MG63 (cell line): ENCODE results near the gene DHRS4. TPM values are rescaled to one million over a fixed set of nuclear protein-coding genes. Genes with fewer than 3 reads are reported as not detected.
"Not testable (repeated sequence)": the region's sequence is repeated elsewhere in the genome, so short reads cannot be mapped to it uniquely, and the experiment has no call there.

Experiments
- DNase-seq: peaks from one replicate; pipeline ENCODE4 v3.0.0-alpha.2; 2020
- H3K27me3 ChIP-seq: fragments of 250-450 bp; sonication (Bioruptor Pico); 2 replicates; pipeline ENCODE4 v1.5.1; 2020; ENCODE audit warnings: mild to moderate bottlenecking, moderate library complexity
- H3K36me3 ChIP-seq: fragments of 250-450 bp; sonication (Bioruptor Pico); 2 replicates; pipeline ENCODE4 v1.5.1; 2020; ENCODE audit warnings: mild to moderate bottlenecking, moderate library complexity
- H3K4me3 ChIP-seq: fragments of 250-450 bp; sonication (Bioruptor Pico); 2 replicates; pipeline ENCODE4 v1.5.1; 2020; ENCODE audit warnings: mild to moderate bottlenecking, moderate library complexity
- H3K9me3 ChIP-seq: fragments of 250-450 bp; sonication (Bioruptor Pico); 2 replicates; pipeline ENCODE4 v1.5.1; 2020; ENCODE audit warnings: mild to moderate bottlenecking, moderate library complexity
- total RNA-seq: library from RNA; depleted of rRNA; stranded (reverse); fragments of >200 nt; shearing (Covaris generic); gene quantifications from 2 replicates; pipeline ENCODE4 v1.2.3, GENCODE V29; 2014; ENCODE audit warnings: low replicate concordance

DHRS4 gene
- total RNA-seq, 1 experiment from 2014 or later = 32.4 TPM

DNA sequence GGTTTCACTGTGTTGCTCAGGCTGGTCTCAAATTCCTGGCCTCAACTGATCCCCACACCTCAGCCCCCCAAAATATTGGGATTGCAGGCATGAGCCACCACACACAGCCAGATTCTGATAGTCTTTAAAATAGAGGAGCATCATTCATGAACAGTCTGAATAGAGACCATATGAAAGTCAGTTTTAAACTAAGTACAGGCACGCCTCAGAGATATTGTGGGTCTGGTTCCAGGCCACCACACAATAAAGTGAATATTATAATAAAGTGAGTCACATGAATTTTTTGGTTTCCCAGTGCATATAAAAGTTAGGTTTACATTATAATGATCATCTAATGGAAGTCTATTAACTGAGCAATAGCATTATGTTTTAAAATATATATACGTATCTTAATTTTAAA is 8.1 kb downstream of the DHRS4 start:
- not testable (repeated sequence) for H3K36me3 ChIP-seq, H3K9me3 ChIP-seq, DNase-seq, H3K4me3 ChIP-seq, H3K27me3 ChIP-seq

DNA sequence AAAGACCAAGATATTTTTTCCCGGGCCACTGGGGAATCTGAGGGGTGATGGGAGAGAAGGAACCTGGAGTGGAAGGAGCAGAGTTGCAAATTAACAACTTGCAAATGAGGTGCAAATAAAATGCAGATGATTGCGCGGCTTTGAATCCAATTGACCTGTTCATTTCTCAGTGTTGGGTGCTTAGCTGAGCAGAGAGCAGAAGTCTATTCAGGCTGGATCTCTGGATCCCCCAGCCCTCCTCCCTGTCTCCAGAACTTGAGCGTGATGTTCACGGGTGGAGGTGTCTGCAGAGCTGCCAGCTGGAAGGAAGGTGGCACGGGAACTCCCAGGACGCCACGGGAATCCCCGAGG is 15.5 kb downstream of the DHRS4 start:
- H3K36me3 ChIP-seq, H3K9me3 ChIP-seq, H3K27me3 ChIP-seq, H3K4me3 ChIP-seq, DNase-seq: not testable (repeated sequence)

DNA sequence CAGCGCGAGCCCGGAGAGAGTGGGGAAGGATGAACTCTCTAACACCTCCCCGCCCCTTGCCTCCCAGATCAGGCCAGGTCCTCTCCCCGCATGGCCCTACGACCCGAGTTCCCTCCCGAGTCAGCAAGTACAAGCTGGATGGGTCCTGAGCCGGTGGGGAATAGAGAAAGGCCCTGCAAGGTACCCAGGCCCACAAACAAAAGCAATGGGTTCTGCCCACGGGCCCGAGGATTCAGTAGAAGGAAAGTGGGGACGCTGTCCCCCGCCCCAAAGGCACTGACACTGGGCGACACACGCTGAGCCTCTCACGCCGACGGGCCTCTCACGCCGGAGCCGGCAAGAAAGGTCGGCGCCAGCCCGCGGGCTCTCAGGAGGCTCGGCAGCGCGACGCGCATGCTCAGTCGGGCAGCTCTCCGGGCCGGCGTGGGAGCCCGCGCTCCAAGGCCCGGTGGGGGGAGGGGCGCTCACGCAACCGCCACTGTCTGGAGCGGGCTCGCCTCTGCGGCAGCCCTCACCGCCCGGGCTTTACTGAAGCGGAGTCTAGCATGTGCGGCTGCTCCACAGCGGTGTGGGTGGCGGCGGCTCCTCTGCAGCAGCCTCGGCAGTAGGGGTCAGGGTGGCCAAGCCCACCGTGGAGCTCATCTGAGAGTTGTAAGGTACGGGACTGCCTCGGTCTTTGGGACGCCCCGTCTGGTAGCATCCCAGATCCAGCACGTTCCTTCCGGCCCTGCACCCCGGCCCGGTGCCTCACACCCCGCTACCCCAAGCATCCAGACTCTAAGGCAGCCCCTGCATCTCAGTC is 16.1 kb downstream of the DHRS4 start:
- H3K27me3 ChIP-seq, H3K4me3 ChIP-seq, DNase-seq, H3K36me3 ChIP-seq, H3K9me3 ChIP-seq: not testable (repeated sequence)

DNA sequence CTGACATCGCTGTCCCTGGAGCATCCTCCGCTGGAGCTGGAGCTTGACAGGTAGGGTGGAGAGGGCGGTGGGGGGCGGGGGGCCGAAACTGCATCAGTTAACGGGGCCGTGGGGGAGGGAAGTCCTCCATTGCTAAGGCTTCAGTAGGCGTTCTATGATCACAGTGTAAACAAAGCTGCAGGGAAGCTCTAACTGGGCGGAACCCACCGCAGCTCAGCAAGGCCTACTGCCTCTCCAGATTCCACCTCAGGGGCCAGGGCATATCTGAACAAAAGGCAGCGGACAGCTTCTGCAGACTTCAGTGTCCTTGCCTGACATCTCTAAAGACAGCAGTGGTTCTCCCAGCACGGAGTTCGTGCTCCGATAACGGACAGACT is 16.7 kb downstream of the DHRS4 start:
- DNase-seq, H3K4me3 ChIP-seq, H3K9me3 ChIP-seq, H3K27me3 ChIP-seq, H3K36me3 ChIP-seq: not testable (repeated sequence)

DNA sequence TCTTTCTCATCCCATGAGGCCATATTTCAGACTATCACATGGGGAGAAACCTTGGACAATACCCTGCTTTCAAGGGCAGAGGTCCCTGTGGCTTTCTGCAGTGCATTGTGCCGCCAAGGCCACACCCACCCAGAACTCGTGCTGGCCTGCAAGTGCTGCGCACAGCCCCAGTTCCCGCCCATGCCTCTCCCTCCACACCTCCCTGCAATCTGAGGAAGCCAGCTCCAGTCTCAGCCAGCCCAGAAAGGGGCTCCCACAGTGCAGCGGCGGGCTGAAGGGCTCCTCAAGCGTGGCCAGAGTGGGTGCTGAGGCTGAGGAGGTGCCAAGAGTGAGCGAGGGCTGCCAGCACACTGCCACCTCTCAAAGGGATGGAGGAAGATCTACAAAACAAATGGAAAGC is 19.6 kb downstream of the DHRS4 start:
- H3K36me3 ChIP-seq, H3K27me3 ChIP-seq, H3K9me3 ChIP-seq, DNase-seq, H3K4me3 ChIP-seq: not testable (repeated sequence)

DNA sequence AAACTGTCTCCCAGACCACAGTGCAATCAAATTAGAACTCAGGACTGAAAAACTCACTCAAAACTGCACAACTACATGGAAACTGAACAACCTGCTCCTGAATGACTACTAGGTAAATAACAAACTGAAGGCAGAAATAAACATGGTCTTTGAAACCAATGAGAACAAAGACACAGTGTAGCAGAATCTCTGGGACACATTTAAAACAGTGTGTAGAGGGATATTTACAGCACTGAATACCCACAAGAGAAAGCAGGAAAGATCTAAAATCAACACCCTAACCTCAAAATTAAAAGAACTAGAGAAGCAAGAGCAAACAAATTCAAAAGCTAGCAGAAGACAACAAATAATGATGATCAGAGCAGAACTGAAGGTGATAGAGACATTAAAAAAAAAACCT is 20.5 kb downstream of the DHRS4 start:
- not testable (repeated sequence) for H3K27me3 ChIP-seq, H3K4me3 ChIP-seq, H3K36me3 ChIP-seq, H3K9me3 ChIP-seq, DNase-seq

DNA sequence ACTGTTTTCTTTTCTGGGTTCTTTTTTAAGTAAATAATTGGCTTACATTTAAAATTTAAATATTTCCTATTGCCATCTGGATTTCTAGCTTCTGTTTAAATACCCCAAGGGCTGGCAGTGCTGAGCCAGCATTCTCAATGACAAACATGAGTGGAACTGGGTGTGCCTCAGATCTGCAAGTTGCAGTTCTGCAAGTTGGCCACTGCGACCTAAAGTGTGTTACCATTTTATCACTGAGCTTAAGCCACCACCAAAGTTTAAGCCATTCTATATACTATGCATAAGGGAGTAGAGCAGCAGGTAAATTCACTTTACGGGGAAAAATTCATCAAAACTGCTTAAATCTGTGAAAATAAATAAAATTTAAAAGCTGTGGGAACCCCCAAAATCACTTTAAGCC is 23.6 kb downstream of the DHRS4 start:
- DNase-seq, H3K9me3 ChIP-seq, H3K27me3 ChIP-seq, H3K36me3 ChIP-seq, H3K4me3 ChIP-seq: not testable (repeated sequence)

DNA sequence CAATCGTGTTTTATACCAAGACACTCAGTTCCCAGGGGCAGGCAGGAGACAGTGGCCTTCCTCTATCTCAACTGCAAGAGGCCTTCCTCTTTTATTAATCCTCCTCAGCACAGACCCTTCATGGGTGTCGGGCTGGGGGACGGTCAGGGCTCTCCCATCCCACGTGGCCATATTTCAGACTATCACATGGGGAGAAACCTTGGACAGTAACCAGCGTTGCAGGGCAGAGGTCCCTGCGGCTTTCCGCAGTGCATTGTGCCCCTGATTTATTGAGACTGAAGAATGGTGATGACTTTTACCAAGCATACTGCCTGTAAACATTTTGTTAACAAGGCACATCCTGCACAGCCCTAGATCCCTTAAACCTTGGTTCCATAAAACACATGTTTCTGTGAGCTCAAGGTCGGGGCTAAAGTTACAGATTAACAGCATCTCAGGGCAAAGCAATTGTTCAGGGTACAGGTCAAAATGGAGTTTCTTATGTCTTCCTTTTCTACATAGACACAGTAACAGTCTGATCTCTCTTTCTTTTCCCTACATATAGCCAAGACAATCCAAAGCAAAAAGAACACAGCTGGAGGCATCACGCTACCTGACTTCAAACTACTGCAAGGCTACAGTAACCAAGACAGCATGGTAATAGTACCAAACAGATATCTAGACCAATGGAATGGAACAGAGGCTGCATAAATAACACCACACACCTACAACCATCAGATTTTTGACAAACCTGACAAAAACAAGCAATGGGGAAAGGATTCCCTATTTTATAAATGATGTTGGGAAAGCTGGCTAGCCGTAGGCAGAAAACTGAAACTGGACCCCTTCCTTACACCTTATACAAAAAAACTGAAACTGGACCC is 28.6 kb downstream of the DHRS4 start:
- H3K9me3 ChIP-seq, H3K27me3 ChIP-seq, H3K4me3 ChIP-seq, H3K36me3 ChIP-seq, DNase-seq: not testable (repeated sequence)

DNA sequence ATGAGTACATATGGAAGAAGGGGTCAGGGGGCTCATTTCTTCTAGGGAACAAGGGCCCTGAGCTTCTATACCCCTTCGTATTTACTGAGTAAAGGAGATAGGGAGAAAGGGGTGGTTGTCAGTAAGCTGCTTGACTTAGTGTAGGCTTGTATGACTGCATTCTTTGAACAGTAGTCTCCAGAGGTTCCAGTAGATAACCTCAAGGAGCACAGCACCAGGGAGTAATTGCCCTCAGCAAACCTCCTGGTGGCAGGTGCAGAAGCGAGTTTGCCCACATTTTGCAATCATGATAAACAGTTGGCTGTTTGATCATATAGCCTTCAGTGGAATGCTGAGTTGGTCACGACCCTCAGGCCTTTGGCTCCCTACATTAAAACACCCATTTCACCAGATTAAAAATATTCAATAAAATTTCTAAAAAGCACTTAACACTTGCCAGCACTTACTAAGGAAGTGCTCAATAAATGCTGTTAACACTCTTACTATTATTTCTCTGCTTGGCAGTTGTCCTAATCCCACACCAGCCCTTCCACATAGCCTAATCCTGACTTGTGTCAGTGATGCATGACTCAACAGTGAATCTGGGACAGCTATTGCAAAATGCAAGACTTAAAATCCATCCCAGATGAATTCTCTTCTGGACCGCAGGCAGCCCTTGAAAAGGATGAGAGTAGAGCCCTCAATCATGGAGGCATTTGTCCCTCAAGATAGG is 31.5 kb downstream of the DHRS4 start:
- no peak overlapping the region for H3K4me3 ChIP-seq
- H3K36me3 ChIP-seq = no peaks in the 10 kb centered on the region
- H3K9me3 ChIP-seq = no peaks in the 10 kb centered on the region
- peak; percentile 50 for DNase-seq
- H3K27me3 ChIP-seq = no peaks in the 10 kb centered on the region

DNA sequence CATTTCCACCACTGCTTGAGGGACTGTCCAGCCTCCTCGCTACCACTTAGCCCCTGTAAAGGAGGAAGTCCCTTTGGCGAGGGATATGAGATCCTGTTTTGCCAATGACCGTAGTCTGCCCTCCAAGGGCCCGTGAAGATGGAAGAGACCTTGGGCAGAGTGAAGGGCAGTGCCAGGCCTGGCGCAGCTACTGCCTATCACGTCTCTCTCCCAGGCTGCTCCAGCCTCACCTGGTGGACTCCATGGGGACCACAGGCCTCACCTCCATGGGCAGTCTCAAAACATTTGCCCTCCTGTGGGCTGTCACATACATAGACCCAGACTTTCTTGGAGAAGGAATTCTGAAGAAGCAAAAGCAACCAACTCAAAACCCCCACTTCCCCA is 34.6 kb downstream of the DHRS4 start:
- not testable (repeated sequence) for H3K27me3 ChIP-seq, H3K9me3 ChIP-seq, H3K36me3 ChIP-seq, DNase-seq
- H3K4me3 ChIP-seq = peak overlapping the region; percentile 52

DNA sequence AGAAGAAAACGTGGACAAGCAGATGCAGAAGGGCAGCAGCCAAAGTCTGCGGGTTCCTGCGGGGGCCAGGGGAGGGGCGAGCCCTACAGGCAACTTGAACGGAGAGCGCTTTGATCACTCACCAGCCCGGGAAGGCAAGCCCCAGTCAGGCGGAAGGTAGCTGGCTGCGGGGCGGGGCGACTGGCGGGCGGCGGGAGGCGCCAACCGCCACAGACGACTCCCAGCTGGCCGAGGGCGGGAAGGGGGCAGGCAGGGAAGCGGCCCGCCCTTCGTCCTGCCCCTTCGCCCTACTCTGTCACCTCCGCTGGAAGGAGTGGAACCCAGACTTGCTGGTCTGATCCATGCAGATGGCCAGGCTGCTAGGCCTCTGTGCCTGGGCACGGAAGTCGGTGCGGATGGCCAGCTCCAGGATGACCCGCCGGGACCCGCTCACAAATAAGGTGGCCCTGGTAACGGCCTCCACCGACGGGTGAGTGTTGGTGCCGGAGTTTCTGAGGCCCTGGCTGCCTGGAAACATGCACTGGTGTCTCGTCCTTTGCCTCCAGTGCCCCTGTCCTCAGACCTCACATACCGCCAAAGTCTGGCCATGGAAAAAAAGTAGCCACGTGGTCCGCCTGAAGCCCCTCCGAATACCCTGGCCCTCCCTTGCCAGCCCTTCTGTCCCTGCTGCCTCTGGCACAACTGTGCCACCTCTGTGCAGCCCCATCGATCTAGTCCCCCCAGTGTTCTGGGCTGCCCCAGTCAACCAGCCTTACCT is 35.2 kb downstream of the DHRS4 start, which contains the start of gene DHRS4L2:
Gene DHRS4L2, plus strand, starts transcription at position 323 of the 757 bp plus-strand sequence. Its CDS starts 19 bp downstream, at position 342.
- peak within 1 kb of the TSS; percentile 52 for H3K4me3 ChIP-seq
- not testable (repeated sequence) for H3K27me3 ChIP-seq, H3K36me3 ChIP-seq, H3K9me3 ChIP-seq
- DNase-seq = peak; percentile 87

DNA sequence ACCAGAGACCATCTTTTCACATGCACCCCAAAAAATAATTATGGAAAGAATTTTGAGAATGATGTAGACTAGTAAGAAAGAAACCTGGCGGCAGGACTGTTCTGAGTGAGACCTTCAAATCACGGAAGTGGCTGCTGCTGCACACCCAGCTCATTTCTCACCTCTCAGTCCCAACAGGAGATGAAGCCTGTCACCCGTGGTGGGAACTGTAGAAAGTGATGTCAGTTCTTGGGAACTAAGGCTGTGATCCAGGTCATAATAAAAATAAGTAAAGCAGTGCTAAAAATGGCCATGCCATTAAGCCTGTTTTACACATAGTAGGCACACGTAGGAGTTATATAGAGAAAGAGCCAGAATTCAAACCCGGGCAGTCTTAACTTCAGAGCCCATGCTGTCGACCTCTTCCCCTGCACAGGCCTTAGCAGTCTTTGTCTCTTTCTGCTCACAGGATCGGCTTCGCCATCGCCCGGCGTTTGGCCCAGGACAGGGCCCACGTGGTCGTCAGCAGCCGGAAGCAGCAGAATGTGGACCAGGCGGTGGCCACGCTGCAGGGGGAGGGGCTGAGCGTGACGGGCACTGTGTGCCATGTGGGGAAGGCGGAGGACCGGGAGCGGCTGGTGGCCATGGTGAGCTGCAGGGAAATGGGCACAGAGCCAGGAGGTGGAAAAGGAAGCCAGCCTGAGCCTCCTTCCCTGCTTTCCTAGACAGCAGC is 36.3 kb downstream of the DHRS4 start:
- H3K36me3 ChIP-seq, H3K9me3 ChIP-seq, DNase-seq, H3K4me3 ChIP-seq, H3K27me3 ChIP-seq: not testable (repeated sequence)

DNA sequence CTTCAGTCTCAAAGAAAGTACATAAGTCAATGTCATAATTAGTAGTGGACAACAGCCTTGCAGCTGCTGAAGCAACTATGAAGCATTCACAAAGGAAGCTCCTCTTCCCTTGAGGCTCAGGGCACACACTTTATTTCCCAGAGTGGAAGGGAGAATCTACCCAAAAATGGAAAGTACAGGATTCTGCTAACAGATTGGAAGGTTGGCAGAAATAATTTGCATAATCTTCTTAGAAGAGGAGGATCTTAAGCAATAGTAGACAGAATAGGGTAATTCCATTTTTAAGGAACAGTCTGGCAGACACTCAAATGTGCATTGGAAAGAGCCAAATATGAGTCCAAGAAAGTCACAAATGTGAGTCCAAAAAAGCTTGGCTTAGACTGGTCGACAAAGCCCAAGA is 37.4 kb downstream of the DHRS4 start:
- not testable (repeated sequence) for H3K27me3 ChIP-seq, H3K36me3 ChIP-seq, H3K4me3 ChIP-seq, DNase-seq, H3K9me3 ChIP-seq

DNA sequence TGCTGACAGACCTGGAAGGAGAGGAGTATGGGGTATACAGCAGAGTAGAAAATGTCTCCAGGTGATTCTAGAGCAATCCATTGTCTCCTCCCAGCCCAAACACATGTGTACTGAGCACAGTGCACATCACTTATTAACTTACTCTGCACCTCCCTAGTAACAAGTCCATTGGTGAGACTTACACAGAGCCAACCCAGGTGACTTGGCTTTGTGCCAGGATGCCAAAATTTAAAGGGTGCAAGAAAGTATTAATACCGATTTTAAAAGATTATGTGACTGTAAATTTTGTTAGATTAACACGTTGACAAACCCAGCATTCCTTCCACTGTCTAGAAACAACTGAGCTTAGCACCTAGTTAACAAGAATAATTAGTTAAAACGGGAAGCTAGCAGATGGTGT is 39.5 kb downstream of the DHRS4 start:
- not testable (repeated sequence) for H3K27me3 ChIP-seq, H3K4me3 ChIP-seq, DNase-seq, H3K36me3 ChIP-seq, H3K9me3 ChIP-seq

DNA sequence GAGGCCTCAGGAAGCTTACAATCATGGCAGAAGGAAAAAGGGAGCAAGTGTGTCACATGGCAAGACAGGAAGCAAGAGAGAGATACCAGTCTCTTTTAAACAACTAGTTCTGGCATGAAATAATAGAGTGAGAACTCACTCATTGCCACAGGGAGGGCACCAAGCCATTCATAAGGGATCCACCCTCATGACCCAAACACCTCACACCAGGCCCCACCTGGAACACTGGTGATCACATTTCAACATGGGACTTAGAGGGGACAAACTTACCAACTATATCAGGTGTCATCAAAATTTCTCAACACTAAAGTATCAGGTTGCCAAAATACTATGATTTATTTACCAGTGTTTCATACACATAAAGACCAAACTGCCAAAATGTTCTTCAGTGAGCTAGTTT is 42.4 kb downstream of the DHRS4 start:
- H3K27me3 ChIP-seq, H3K9me3 ChIP-seq, DNase-seq, H3K4me3 ChIP-seq, H3K36me3 ChIP-seq: not testable (repeated sequence)

DNA sequence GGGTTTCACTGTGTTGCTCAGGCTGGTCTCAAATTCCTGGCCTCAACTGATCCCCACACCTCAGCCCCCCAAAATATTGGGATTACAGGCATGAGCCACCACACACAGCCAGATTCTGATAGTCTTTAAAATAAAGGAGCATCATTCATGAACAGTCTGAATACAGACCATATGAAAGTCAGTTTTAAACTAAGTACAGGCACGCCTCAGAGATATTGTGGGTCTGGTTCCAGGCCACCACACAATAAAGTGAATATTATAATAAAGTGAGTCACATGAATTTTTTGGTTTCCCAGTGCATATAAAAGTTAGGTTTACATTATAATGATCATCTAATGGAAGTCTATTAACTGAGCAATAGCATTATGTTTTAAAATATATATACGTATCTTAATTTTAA is 43.3 kb downstream of the DHRS4 start:
- not testable (repeated sequence) for H3K4me3 ChIP-seq, H3K9me3 ChIP-seq, H3K36me3 ChIP-seq, H3K27me3 ChIP-seq, DNase-seq
